ENCODE measurements around the gene HAP1. TPM values are rescaled to one million over a fixed set of nuclear protein-coding genes. Genes with fewer than 3 reads are reported as not detected.
"Not testable (repeated sequence)": the region's sequence is repeated elsewhere in the genome, so short reads cannot be mapped to it uniquely, and the experiment has no call there.

The HAP1 gene
- total RNA-seq, 1 experiment from 2014 or later = 0.05 TPM

DNA sequence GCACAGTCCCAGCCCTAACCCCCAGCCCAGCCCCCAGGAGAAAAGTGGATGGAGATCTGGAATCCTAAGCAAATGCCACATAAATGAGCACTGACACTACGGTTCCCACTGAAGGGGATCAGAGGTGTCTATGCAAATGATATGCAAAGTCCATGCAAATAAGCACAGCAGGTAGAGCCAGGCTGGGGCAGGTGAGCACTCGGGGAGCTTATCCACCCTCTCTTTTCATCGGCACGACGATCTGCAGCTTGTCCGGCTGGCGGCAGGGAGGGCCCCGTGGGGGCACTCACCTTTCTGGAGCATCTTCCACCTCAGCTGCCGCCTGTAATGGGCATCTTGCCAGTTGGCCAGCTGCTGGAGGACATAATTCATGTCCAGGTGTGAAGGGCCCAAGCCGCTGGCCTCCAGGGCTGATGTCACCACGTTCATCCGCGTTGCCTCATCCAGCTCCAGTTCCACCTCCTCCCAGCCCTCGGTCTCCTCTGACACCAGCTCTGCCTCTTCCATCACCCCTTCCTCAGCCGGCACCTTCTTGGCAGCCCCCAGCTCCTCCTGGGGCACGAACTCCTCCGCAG, 9.9 kb downstream of the HAP1 start:
- DNase-seq (ENCODE audit: low read depth) = no peak

DNA sequence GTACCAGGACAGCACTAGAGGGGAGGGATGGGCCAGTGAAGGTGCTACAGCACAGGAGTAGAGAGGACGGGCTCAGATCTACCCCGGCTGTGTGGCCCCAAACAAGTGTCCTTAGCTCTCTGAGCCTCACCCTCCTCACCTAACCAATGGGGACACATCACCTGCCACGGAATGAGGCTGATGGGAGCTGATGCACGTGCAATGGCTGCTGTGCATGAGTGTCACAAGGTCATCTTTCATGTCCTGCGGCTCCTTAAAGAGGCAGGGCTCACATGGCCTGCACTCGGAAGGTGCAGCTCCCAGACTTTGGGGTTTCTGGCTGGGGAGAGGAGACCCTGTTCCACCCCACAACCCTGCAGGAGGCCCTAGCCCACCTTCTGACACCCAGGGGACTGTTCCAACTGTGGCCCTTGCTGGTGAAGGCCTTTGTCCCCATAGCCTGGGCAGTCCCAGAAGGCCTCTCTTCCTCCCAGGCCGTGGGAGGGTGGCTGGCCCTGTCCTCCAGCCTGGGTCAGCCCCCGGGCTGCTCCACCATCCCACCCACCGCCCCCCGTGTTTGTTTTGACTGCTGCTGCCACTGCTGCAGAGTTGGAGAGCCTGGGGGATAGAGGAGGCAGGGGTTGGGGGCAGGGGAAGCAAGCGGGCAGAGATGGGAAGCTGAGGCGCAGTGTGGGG, 10.5 kb downstream of the HAP1 start:
- no peak for DNase-seq (ENCODE audit: low read depth)

DNA sequence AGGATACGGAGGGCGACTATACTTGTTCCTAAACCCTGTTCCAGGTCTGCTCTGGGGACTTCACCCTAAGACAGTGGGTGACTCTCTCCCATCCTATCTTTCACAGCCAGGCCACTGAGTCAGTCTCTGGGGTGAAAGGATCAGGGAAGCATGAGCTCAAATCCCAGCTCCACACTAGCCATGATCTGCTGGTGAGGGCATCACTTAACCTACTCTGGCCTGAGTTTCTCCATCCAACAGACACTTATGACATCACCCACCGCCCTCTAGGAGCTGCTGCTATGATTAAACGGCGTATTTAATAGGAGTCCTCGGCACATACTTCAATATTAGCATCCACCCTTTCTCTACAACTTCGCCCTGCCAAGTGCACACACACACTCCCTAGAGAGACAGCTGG, 12.2 kb downstream of the HAP1 start:
- no peak for DNase-seq (ENCODE audit: low read depth)

DNA sequence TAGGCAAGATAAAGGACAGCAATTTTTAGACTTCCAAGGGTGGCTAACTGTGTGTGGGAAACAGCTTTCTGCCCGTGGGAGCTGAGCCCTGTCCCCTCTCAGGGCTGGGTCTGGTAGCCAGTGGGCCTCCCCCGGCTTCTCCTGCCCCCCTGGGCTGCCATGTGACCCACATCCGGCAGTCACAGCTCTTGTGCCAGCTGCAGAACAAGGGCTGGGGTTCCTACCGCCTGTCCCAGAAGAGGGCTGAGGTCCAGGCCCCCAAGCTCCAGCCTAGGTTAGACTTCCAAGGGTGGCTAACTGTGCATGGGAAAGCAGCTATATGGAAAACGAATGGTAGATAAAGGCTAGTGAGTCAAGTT, 16.2 kb downstream of the HAP1 start:
- no peak for DNase-seq (ENCODE audit: low read depth)

DNA sequence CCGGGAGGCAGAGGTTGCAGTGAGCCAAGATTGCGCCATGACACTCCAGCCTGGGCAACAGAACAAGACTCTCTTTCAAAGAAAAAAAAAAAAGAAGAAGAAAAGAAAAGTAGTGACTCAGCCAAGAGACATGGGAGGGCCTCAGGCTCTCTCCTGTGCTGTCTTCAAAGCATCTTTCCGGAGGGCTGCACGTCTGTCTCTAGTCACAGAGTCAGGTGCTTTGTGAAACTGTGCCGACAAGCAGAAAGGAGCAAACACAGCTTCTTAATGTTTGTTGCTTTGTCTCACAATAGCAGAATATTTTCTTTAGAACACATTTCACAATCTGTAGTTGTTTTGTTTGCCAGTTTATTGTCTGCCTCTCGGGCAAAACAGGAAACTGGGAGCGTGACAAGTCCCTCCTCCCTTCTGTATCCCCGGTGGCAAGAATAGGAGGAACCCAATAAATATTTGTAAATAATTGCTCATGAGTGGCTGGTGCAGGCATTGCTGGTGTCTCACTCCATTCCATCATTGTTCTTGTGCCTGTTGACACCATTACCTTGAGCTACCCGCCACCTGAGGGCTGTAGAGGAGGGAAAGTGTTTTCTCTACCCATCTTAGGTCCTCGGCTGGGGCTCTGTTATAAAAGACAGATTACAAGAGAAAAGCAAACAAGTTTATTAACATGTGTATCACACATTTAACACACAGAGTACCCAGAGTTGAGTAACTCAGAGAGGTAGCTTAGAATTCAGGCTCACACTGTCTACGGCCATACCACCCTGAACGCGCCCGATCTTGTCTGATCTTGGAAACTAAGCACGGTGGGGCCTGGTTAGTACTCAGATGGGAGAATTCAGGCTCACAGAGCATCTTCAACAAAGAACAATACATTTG, 16.8 kb downstream of the HAP1 start:
- DNase-seq (ENCODE audit: low read depth) = peak; percentile 65

DNA sequence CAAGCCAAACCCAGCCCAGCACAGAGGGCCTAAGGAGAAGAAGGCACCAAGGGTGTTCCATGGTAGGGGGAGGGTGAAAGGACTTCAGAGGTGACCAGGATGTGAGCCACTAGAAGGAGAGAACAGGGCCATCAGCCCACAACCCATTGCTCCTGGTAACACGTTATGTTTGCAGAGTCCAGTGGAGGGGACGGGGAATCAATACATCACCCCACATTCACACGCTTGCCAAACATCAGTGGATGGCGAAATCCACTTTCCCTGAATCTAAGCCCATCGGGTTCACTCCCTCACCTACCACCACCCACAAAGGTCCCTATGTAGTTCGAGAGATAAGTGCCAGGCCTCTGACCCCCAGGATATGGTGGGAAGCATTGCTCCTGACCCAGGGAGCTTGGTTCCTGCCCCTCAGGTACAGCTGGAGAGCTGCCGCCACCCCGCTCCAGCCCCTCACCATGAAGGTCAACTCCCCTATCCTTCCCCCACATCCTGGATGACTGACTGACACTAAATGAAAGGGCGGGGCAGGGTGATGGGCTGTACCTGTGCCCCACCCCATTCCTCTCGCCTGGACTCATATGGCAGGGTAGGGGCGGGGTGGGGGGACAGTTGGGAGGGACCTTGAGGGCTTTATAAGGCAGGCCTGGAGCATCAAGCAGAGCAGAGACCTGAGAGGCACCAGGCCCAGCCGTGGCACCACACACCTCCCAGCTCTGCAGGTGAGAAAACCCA, 22.6 kb downstream of the HAP1 start, which contains the start of gene GAST:
Gene GAST (plus strand): TSS at position 663 of the 732 bp plus-strand sequence. CDS start 3,106 bp downstream, outside the sequence.
- DNase-seq (ENCODE audit: low read depth) = no peak

DNA sequence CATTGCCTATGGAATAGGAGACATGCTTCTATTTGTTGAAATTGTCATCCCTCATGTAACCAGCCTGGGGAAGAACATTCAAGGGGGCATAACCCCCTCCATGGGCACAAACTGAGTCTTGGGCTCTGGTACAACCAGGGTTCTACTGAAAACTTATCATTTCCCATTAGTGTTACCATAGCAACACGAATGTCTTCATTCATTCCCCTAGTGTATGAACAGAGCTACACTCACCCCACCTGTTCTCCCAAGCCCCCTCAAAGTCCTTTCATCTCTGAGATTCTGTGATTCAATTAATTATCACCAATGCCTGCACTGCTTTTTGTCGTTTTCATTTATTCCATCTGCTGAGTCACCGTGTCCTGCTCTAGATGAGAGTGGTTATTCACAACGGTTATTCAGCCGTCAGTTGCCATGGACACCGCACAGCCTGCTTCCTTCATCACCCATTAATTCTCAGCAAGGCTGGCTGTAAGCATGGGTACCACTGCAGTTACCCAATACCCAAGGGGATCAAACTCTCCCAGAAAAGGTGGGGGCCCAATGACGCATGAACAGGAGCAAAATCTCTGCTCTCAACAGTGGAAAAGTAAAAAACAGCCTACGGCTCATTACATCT, 23.9 kb downstream of the HAP1 start:
- DNase-seq (ENCODE audit: low read depth) = peak; percentile 87

DNA sequence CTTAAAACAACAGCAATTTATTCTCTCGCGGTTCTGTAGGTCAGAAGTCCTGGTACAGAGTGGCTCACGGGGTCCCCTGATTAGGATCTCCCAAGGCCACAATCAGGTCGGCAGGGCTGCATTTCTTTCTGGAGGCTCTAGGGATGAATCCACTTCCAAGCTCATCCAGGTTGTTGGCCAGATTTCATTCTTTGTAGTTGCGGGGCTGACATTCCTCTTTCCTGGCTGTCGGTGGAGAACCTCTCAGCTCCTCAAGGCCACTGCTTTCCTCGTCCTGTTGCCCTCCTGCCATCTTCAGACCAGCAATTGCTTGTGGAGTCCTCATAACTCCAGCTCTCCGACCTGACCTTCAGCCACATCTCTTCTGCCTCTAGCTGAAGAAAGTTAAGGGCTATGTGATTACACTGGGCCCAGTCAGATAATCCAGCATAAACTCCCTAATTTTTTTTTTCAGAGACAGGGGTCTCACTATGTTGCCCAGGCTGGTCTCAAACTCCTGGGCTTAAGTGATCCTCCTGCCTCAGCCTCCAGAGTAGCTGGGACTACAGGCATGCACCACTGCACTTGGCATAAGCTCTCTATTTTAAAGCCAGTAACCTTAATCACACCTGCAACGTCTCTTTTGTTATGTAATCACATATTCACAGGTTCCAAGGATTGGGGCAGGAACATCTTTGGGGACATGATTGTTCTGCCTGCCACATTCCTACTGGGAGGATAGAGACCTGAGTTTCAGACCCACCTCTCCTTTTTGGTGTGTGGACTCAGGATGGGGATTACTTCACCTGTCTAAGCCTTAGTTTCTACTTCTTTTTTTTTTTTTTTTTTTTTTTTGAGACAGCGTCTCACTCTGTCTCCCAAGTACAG, 26.4 kb downstream of the HAP1 start:
- no peak for DNase-seq (ENCODE audit: low read depth)

DNA sequence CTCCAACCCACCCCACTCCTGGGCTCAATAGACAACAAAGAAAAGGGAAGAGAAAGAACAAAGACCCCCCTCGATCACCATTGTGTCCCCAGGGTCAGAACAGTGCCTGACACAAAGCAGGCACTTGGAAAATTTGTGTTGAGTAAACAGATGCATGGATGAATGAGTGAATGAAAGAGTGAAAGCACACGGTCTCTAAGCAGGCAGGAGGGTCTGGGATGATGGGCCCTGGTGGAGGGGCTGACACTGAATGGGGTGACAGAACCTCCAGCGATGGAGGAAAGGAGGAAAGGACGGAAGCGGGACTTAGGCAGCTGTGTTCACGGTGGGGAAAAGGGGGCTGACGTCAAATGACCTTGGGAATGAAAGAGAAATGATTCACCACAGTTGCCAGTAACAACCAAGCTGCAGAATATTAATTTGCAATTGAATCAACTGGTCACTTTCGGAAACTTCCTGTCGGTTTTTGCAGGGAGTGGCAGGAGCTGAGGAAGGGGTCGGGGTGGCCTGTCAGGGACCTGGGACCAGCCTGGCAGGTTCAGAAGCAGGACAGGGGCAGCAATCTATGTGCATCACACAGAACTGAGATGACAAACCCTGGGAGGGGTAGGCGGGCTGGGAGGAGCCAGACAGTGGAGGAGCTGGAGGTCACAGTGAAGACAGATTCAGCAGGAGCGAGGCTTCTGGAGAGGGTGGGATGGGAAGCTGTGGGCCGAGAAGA, 29.0 kb downstream of the HAP1 start:
- DNase-seq (ENCODE audit: low read depth) = peak; percentile 52

DNA sequence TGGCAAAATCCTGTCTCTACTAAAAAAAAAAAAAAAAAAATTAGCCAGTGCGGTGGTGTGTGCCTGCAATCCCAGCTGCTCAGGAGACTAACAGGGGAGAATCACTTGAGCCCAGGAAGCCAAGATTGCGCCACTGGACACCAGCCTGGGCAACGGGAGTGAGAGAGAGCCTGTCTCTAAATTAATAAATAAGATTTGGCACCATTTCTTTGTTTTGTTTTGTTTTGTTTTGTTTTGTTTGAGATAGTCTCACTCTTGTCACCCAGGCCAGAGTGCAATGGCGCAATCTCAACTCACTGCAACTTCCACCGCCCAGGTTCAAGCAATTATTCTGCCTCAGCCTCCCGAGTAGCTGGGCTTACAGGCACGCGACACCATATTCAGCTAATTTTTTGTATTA, 31.7 kb downstream of the HAP1 start:
- DNase-seq (ENCODE audit: low read depth) = no peak

DNA sequence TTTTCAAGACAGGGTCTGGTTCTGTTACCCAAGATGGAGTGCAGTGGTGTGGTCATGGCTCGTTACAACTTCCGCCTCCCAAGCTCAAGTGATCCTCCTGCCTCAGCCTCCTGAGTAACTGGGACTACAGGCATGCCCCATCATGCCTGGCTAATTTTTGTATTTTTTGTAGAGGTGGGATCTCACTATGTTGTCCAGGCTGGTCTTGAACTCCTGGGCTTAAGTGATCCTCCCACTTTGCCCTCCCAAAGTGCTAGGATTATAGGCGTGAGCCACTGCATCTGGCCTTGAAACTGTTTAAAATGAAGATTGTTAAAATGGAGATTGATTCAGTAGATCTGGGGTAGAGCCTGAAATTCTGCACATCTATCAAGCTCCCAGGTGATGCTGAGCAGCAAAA, 33.6 kb downstream of the HAP1 start:
- not testable (repeated sequence) for DNase-seq (ENCODE audit: low read depth)

DNA sequence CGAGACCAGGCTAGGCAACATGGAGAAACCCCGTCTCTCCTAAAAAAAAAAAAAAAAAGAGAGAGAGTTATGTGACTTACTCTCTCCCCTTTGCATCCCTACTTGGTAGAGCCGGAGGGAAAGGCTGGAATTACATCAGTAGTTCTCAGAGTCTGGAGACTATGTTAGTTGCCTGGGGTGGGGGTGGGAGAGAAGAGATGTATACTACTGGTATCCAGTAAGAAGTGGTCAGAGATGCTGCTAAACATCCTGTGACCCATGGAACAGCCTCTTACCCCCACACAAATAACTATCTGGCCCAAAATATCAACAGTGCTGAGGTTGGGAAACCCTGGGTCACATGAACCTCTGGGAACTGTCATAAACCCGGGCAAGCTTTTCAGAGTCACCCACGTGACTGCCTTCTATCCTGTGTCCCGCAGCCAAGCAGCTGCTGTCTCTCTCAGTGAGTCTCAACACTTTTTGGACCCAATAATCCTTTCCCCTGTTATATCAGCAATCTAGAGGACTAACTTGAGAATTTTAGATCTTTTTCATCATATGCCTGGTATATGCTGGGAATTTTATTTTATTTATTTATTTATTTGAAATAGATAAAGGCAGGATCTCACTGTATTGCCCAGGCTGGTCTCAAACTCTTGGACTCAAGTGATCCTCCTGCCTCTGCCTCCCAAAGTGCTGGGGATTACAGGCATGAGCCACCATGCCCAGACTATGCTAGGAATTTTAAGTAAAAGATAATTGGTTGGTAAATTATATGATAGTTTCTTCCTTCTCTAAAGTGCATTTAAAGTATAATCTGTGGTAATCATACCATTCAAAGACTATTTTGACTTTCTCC, 37.1 kb downstream of the HAP1 start:
- no peak for DNase-seq (ENCODE audit: low read depth)

DNA sequence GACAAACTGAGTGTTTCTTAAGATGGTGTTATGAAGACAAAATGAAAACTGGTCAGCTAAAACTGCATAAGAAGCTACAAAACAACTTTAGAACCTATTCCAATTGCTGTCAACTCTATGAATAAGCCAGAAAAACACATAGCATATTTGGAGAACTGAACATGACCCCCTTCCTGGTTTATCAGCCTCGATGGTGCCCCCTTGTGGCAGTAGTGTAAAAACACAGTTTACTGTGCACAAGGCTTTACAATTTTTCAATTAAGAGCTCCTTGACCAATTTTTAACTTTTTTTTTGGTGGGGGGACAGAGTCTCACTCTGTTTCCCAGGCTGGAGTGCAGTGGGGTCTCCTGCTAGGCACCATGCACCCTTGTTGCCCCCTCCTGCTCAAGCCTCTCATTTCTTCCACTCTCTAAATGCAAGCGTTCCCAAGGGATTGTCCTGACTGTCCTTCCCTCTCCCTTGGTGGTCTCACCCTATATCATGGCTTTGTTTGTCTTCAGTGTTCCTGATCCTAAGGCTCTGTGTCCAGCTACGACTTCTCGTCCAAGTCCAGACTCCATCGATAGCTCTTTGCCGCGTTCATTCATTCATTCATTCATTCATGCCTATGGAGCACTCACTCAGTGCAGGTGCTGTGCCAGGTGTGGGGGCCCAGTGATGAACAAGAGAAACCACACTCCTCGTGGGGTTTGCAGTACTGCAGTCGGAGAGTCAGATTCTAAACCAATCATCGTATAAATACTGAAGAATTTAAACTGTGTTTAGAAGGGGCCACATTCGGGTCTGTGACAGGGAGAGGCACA, 38.3 kb downstream of the HAP1 start:
- DNase-seq (ENCODE audit: low read depth) = peak; percentile 86

DNA sequence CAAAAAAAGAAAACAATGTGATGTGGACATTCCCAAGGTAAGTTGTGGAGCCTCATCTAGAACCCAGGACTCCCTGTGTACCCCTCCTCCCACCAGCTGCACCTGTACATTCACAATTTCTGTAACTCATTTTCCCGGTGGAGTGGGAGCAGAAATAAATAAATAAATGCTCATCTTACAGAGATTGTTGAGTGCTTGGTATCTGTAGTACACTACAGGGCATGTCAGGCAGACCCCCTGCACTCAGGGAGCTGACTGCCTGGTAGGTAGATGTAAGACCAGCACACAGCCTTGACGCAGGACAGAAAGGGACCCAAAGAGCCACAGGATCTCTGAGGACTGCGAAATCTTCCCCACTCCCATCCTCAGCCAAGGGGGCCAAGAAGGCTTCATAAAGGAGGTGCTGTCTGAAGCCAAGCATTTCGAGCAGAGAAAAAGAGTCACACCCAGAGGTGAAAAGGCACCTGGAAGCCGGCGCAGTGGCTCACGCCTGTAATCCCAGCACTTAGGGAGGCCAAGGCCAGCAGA, 39.2 kb downstream of the HAP1 start:
- DNase-seq (ENCODE audit: low read depth) = no peak

DNA sequence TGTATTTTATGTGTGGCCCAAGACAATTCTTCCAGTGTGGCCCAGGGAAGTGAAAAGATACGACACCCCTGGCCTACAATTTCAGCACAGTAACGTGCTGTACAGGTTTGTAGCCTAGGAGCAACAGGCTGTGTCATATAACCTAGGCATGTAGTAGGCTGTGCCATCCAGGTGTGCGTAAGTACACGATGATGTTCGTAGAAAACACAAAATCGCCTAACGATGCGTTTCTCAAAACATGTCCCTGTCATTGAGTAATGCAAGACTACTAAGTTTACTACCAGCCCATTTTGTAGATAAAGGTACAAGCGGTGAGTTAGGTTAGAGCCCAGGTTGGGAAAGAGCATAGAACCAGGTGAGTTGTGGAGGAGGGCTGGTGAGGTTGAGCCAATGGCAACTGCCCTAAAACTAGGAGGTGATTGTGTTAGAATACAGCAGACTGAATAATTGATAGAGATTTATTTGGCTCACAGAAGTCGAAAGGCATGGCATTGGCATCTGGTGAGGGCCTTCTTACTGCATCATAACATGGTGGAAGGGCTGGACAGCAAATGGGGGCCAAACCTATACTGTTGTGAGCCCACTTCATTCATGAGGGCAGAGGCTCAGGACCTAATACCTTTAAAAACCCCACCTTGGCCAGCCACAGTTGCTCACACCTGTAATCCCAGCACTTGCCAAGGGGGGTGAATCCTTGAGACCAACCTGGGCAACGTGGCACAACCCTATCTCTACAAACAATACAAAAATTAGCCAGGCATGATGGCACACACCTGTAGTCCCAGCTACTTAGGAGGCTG, 41.5 kb downstream of the HAP1 start:
- DNase-seq (ENCODE audit: low read depth) = no peak

DNA sequence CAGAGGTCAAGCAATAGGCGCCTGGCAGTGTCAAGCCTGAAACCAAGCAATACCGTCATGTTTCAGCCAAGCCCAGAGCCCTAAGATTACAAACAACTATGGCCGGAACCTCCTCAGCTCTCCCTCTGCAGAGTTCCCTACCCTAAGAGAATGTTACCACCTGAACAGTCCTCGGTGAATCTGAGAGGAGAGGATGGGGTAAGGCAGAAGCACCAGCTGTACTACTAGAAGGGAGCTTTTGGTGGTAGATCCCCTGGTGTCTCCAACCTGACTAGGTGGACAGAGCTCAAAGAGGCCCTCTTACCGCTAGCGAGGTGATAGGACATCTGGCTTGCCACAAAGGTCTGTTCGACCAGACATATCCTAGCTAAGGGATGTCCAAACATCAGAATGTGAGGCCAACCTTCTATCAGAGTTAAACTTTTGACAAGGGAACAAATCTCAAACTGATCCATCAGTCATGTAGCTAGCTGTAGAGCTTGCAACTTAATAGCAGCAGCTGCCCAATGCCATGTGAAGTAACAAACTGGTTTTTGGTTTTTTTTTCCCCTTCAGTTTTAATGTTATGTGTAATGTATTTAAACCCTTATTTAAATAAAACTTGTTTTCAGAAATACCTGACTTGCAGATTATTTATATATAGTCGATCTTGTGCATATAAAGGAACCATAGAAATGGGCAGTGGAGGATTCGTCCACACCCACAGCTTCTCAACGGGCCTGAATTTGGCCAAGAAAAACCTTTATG, 43.2 kb downstream of the HAP1 start:
- DNase-seq (ENCODE audit: low read depth) = no peak

Measured in M059J (cell line).